ENCODE data around the gene KIAA1217.

GRCh38 chr10:24313283-24313682, 104.3 kb downstream of the KIAA1217 start:
- TF ChIP-seq POLR2A (IDR thresholded peaks at IDR 0.05; ENCODE audit: low read length): no peak
- TF ChIP-seq GATA1 (IDR thresholded peaks at IDR 0.05; ENCODE audit: low read depth, low read length): no peak
